Stimulated activated naive CD4-positive, alpha-beta T cell (primary cell): ENCODE results near the gene HS3ST5.

Experiments
- DNase-seq, 6 experiments: peaks; one replicate each; lab custom pipeline; 2025; lab: John Stamatoyannopoulos, UW

HS3ST5 gene, protein sequence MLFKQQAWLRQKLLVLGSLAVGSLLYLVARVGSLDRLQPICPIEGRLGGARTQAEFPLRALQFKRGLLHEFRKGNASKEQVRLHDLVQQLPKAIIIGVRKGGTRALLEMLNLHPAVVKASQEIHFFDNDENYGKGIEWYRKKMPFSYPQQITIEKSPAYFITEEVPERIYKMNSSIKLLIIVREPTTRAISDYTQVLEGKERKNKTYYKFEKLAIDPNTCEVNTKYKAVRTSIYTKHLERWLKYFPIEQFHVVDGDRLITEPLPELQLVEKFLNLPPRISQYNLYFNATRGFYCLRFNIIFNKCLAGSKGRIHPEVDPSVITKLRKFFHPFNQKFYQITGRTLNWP

DNA sequence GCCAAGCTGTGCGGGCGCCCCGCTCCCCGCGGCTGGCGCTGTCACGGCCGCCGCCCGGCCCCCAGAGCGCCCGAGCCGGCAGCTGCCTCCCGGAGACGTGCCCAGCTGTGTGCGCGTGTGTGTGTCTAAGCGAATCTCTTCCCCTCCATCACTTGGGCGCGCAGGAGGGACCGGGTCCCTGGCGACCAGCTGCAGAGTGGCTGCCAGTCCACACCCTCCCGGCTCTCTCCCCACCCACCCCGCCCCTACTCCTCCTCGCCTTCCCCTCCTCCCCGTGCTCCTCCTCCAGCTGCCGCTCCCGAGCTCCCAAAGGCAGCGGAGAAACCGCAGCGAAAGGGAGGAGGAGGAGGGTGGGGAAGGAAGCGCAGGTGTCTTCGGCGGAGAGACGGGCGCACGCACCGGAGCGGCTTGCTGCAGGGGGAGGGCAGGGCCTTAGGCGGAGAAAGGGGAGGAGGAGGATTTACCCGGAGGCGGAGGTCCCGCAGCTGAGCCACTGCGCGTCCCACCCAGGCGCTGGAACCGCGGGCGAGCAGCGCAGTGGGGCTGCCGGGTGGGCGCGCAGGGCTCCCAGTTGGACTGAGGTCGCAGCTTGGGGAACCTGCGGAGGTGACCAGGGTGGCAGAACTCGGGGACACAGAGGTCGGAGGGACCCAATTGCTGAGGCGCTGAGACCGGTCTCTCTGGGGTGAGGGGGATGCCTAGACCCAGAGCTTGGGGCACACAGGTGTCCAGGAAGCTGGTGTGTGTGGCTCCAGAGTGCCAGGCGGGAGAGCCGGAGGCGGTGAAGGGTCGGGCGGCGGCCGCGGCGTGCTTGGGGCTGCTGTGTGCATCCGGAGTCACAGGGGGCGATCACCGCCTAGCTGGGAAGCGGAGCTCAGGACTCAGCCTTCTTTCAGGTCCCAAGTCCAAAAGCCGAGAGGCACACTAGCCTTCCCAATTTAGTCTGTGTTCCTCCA, at the start of gene HS3ST5:
HS3ST5 (minus strand) TSS at position 198 of the 956 bp plus-strand sequence. CDS start 280,178 bp downstream, outside the sequence.
- DNase-seq = no peak

DNA sequence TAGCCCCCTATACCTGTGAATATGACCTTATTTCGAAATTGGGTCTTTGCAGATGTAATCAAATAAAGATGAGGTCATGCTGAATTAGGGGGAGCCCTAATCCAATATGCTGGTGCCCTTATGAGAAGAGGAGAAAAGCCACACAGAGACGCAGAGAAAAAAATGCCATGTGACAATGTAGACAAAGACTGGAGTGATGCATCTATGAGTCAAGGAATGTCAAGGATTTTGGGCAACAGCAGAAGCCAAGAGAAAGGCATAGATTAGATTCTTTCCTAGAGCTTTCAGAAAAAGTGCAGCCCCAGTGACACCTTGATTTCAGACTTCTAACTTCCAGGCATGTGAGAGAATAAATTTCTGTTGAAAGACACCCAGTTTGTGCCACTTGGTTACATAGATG, 47.4 kb upstream of the HS3ST5 start:
- no peak for DNase-seq

DNA sequence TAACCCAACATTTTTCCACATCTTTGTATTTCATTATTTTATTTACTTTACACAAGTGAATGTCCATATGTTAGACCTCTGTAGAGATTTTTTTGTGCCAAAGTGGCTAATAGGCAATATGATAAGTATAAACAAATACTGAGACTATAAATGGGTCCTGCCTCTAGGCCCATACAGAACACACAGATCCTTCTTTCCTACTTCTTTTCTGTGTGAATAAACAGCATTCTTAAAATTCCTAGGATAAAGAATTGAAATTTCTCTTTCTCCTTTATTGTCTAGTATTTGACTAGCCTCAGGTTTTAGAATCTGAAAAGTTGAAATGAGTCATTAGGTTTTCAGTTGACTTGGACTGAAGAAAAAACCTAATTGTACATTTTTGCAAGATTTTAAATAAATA, 46.3 kb upstream of the HS3ST5 start:
- DNase-seq = no peak

DNA sequence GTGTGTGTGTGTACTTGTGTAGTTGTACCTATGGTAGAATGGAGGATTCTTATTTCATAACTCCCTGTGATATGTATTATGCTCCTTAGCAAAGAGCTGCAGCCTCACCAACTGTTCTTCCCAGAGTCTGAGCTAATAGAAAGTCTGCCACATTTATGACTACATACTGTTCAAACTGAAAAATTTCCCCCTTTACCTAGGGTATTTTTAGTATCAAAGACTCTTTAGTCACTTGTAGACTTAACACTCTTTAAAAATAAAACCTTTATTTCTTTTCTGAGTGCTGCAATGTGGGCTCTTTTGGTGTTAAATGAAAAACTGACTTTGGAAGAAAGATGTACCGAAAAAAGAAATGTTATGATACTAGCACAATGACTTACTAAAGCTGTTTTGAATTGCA, 39.6 kb upstream of the HS3ST5 start:
- DNase-seq = no peak

DNA sequence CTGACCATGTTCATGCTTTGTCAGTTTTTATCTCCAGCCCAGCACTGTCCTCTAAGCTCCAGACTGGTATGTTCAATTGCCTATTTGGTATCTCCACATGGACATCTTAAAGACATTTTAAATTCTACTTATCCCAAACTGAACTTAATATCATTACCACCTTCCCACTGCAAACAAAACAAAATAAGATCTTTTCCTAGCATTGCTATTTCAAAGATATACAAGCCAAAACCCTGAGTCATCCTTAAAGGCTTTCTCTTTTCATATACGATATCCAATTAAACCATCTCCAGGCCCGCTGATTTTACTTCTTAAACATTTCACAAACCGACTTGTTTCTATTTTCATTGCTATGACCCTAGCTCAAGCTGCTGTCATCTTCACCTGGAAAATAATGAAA, 35.1 kb upstream of the HS3ST5 start:
- no peak for DNase-seq

DNA sequence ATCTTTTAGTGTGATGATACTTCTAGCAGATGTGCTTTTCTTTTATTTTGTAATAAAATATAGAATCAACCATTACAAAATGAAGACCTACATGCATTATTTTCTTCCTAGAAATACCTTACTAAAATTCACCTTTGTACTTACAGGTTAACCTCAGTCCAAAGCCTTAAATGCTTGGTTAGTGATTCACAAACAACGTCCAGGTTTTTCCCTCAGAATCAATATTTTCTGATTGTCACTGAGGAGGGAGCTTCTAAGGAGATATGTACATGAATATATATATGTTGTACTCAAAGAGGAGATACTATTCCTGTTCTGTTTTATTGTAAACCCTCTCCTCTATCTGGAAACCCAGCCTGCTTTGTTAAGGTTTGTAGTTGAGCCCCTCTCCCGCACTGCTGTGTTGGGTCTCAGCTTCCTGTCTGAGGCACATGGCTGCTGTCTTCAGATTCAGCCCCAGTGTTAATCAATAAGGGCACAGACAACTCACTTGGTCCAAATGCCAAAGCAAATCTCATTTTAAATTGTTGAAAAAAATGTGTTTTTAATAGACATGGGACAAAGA, 33.9 kb upstream of the HS3ST5 start:
- DNase-seq = no peak

DNA sequence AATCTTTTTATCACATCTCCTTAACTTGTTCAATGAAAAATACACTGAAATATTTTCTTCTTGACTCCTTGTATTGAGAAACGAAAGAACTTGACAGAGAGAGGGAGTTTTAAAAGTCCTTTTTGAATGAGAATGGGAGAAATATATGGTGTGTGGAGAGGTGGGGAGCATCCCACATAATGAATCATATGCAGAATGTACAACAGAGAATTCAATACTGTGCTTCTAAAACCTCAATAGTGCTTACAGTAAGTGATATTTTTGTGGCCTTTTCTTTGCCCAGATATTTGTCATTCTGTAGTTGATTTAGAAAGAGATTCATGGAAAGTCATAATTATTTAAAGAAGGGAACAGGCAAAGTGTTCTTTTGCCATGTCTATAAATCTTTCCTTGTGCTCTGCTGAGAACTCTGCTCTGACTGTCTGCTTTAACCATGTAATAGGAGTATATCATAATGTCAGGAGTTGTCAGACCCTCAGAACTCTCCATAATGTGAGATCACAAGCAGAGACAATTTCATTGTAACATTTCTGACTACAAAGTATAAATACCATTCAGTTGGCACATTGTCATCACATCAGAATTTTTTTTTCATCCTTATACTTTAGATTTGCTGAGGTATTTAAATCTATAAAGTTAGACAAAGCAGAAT, 32.8 kb upstream of the HS3ST5 start:
- no peak for DNase-seq

DNA sequence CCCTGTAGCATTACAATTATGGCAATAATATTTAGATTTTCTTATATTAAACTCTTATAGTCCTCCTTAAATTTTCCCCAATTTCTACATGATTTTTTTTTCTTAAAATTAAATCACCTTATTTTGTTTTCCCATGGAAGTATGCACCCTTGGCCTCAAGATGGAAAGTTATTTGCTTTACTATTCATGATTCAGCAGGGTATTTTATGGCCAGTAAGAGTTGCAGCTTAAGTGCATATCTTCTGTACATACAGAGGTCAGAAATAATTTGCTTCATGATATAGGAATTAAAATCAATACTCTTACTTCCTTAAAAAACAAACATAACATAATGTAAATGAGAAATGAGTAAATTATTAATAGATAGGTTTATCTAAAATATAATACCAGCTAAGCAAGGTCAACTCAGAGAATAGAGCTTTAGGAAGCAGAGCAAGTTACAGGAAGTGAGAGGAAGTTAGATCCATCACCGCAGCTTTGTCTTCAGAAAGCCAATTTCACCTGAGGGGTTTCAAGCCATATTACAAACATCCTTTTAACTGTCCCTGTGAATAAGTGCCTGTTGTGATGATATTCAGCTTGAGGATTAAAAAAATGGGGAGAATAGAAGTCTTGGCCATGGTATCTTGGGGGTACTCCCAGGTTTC, 24.6 kb upstream of the HS3ST5 start:
- no peak for DNase-seq

DNA sequence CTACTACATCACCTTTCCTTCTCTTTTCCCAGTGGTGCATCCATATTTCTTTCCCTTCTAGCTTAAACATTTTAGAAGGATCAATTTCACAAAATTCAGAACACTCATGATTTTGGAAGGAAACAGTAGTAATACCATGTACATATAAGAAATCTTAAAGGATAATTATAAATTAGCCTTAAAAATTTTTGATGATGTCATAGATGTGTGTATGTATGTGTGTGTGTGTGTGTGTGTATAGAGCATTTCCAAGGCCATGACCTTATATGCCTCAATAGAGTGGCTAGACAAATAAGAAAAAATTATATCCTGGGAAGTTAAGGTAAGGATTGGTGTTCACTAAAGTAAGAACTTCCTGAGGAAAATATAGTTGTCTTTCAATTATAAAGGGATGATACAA, 24.1 kb upstream of the HS3ST5 start:
- no peak for DNase-seq

DNA sequence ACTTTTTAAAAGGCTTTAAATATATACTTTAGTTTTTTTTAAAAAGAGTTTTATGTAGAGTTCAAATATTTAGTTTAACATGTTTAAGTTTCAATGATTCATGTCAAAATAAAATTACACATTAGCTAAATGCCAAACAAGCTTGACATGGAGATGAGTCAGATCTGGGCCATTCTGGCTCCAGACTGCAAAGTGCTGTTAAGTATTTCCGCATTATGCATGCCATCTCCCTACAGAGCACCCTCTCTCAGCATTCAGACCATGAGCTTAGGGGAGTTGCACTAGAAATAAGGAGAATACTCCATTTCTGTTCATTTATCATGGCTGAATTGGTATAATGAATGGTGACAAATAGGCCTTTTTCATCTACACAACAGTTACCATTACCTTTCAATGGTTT, 21.5 kb upstream of the HS3ST5 start:
- DNase-seq = no peak

DNA sequence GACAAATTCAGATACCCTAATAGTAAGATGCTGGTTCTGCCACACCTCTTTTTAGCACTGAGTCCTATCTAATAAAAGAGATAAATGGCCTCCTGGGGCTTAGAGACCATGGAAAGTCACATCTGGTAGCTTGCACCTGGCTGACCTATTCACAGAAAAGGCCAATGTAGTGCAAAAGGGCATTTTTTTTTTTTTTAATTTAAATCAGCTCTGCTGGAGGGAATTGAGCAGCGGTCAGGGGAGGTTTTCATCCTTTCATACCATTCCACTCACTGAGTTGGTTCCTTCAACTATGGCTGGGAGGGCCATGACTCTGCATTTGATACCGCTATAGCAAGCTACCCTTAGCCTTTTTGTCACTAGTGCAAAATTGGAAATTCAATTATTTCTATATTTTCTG, 20.1 kb upstream of the HS3ST5 start:
- no peak for DNase-seq

DNA sequence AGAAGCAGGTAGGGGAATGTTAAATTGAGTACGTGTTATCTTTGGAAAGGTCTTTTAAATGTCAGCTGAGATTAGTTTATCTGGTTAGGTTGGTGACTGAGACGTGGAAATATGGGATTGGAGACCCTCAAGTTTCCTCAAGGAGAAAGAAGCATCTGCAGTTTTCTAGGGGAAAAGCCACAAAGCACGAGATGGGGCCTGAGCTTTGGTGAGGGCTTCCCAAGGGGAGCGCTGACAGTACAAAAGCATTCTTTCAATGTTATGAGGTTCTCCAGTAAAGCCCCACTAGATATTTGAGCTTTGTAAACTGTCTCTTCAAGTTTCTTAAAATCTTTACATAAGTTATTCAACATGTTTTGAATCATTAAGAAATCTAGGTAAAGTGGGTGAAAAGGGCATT, 19.6 kb upstream of the HS3ST5 start:
- no peak for DNase-seq

DNA sequence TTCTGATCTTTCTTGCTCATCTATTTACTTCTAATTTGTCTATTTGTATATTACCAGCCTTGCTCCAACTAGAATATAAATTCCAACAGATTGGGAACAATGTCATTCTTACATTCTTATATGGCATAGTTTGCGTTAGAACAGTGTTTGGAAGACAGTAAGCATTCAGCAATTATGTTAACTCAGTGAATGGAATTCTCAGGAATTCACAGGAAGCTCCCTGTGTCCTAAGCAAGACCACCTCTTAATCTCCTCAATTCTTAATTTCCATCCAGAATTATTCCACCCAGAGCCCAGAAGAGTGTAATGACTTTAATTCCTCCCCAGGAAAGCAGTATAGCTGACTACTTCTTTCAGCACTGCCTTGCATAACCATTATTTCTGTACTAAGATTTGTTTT, 18.2 kb upstream of the HS3ST5 start:
- no peak for DNase-seq

DNA sequence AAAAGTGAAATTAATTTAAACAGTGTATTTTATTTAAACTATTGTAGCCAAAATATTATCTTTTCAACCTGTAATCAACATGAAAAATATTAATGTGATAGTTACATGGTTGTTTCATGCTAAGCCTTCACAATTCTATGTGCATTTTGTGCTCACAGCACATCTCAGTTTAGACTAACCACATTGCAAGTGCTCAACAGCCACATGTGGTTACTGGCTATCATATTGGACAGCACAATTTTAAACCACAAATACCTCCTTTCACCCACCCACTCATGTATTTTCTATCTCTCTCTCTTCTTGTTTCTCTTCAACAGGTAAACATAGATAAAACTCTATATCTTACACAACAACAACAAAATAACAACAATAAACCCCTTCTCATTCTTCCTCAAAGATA, 12.5 kb upstream of the HS3ST5 start:
- no peak for DNase-seq

DNA sequence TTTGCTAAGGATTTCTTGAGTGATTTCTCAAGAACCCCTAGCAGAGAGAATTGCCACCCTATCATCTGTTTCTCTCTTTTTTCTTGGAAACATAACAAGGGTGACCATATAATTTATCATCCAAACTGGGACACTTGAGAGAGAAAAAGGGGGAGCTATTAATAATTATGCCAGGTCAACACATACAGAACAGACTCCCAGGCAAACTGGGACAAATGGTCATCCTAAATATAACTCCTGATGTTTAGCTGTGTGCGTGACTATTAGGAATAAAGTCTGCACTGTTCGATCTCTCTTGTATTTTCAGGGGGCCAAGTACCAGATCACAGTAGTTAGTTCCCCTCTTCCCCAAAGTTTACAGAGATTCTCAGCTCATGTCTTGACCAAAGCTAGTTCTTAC, 11.7 kb upstream of the HS3ST5 start:
- DNase-seq = no peak

DNA sequence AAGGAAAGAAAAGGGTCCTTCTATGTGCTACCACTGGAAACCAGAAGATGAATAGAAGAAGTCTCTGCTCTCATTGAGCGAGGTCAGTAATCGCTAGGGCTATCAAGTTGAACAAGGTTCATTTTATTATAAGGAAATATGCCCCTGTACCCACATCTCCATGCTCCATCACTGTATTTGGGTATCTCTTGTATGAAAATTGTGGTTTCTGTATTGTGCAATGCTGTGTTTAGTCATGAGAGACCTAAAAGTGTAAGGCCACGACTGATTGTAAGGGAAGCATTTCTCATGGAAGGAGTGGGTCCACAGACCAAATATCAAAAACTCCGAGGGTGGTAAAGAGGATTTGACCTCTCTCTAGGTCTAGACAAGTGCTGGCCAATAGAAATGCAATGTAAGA, 3.6 kb upstream of the HS3ST5 start:
- no peak for DNase-seq

DNA sequence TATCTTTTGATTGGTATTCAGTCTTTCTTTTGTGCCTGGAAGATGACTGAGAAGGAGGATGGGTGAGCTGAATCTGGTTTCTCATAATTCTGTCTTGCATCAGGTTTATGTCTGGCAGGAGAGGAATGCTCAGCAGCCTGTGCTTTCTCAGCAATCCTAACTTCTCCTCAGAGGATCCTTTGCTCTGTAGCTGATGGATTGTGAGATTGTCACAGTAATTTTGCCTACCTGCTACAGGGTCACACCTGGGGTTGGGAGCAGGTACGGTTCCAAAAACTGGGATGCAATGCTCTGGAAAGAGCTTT, 2.1 kb upstream of the HS3ST5 start:
- no peak for DNase-seq

DNA sequence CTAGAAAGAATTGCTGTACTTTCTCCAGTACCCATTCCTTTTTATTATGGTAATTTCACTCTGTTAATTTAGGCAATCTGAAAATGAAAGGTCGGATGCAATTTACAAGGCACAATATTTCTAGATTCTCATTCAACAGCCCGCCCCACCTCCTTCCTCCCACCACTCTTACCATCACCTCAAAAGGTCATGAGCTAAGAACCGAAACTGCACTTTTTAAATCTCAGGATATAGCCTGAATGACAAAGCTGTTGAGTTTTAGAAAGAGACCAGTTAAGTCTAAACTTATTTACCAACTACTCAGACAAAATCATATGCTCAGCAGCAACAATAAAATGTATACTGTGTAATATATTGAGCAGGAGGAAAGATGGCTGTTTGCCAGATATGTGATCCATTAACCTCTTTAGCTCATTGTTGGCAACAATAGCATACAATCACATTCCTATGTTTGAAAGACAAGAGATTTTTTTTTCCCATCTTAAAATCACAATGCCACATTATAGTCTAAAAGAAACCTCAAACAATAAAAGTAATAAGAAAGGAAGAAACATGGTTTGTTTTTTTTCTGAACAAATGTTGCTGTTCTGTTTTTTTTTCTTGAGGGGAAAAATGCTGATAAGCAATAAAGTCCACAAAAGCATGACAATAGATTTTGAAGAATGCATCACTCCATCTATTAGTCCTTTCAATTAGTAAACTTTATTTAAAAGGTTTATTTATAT, 1.6 kb upstream of the HS3ST5 start:
- no peak for DNase-seq

DNA sequence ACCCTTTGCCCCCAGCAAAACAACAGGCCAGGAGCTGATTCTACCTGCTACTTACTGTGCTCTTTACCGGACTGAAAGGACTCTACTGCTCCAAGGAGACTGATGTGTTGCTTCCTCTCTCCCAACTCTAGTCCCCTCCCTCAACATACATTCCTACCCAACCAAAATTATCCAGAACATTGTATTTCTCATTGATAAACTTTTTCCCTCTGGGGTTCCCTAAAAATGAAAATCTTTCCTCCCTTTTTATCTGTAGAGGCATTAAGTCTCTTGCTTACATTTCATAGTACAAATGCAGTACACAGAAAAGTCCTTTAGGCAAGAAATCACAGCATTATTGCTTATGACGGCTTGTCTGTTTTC, 940 bp upstream of the HS3ST5 start:
- DNase-seq = no peak

DNA sequence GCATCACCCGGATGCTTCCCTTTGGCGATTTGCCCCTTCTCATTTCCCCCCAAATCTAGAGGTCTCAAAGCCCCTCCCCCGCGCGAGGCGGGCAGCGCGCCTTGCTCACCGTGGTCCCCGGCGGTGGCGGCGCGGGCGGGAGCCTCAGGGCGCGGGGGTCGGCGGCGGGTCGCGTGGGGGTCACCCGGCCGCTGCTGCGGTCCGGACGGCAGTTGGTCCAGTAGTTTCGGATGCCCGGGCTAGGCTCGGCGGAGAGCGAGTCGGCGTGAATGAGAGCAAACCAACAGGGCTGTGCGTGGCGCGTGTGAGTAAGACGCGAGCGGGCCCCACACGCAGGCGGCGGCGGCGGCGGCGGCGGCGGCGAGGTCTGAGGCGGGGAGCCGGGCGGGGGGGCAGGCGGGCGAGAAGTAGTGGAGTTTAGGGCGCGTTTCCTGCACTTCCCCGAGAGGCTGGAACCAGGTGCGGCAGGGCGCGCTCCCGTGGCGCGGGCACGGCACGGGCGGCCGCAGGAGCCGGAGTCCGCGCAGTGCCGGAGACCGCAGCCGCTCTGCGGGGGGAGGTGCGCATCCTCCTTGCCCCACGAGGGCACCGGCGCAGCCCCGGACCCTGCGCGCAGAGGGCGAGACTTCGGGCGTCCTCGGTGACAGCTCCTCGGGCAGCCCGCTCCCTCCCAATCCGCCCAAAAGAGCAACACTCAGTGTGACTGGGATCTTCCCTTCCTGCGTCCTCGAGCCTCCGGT, 567 bp downstream of the HS3ST5 start:
- DNase-seq = no peak

DNA sequence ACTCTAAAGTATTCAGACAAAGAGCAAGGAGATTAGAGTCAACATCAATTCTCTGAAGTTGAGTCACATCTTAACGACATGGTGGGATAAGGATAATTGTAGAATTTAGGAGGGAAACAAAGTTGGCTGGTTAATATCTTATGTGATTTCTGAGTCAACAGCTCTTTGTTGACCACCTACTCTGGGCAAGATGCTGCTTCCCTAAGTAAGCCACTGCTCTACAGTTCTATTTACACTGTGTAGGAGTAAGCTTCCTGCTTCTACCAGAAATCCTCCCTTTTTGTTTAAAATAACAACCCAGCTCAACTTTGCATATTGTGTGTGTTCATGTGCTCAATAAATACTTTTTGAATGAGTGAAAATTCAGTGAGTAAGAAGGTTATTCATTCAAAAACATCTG, 3.1 kb downstream of the HS3ST5 start:
- no peak for DNase-seq
